Neural cell (in vitro differentiated cells): ENCODE data around the gene RMRP.

Experiments
- CTCF ChIP-seq: fragments of 450-650 bp; IDR thresholded peaks from 2 replicates; pipeline ENCODE4 v1.5.1; 2014; ENCODE audit warnings: antibody characterized with exemption, mild to moderate bottlenecking, moderate library complexity; ENCODE audit not compliant: poor library complexity, severe bottlenecking
- EP300 ChIP-seq: fragments of 450-650 bp; conservative IDR thresholded peaks from 2 replicates; pipeline ENCODE4 v1.6.1; 2014; ENCODE audit warnings: antibody characterized with exemption, mild to moderate bottlenecking, moderate library complexity; ENCODE audit not compliant: poor library complexity, severe bottlenecking
- EZH2 ChIP-seq: fragments of 200-600, 300-800 bp; shearing (Covaris generic), sonication (generic); IDR thresholded peaks from 2 replicates; pipeline ENCODE4 v1.6.1; 2014; ENCODE audit warnings: antibody characterized with exemption, low read length, borderline replicate concordance, mild to moderate bottlenecking; ENCODE audit not compliant: insufficient read depth, poor library complexity, severe bottlenecking
- MXI1 ChIP-seq: fragments of 450-650 bp; conservative IDR thresholded peaks from 2 replicates; pipeline ENCODE4 v1.6.1; 2014; ENCODE audit warnings: antibody characterized with exemption, mild to moderate bottlenecking; ENCODE audit not compliant: poor library complexity, severe bottlenecking
- POLR2AphosphoS5 ChIP-seq: IDR thresholded peaks from 2 replicates; pipeline ENCODE4 v1.6.1; 2012
- RAD21 ChIP-seq: fragments of 450-650 bp; conservative IDR thresholded peaks from 2 replicates; pipeline ENCODE4 v1.6.1; 2014; ENCODE audit warnings: antibody characterized with exemption, mild to moderate bottlenecking, moderate library complexity
- REST ChIP-seq: IDR thresholded peaks from 2 replicates; pipeline ENCODE4 v1.6.1; 2012; ENCODE audit warnings: borderline replicate concordance
- SMC3 ChIP-seq: fragments of 450-650 bp; conservative IDR thresholded peaks from 2 replicates; pipeline ENCODE4 v1.6.1; 2014; ENCODE audit warnings: antibody characterized with exemption, mild to moderate bottlenecking, moderate library complexity; ENCODE audit not compliant: poor library complexity
- TAF1 ChIP-seq: IDR thresholded peaks from 2 replicates; pipeline ENCODE4 v1.6.1; 2012; ENCODE audit warnings: low read depth

- no peak for TF ChIP-seq CTCF
- TF ChIP-seq EP300 = no peak
- no peak for TF ChIP-seq EZH2
- no peak for TF ChIP-seq POLR2AphosphoS5
- no peak for TF ChIP-seq RAD21
- TF ChIP-seq SMC3 = no peak
- TF ChIP-seq REST = no peak
- no peak for TF ChIP-seq TAF1
- TF ChIP-seq MXI1 = no peak
These were observed 1.5 kb upstream of the RMRP start for GRCh38 chr9:35659340-35659739.
